Measurements from ENCODE around the gene NPC1. TPM values are rescaled to one million over a fixed set of nuclear protein-coding genes. Genes with fewer than 3 reads are reported as not detected.
A peak's percentile ranks its signal among the peaks of the same experiment; 100 is the strongest.

Gene NPC1
- total RNA-seq, 2 donors from 2014 or later: 27.2 to 27.7 TPM

DNA sequence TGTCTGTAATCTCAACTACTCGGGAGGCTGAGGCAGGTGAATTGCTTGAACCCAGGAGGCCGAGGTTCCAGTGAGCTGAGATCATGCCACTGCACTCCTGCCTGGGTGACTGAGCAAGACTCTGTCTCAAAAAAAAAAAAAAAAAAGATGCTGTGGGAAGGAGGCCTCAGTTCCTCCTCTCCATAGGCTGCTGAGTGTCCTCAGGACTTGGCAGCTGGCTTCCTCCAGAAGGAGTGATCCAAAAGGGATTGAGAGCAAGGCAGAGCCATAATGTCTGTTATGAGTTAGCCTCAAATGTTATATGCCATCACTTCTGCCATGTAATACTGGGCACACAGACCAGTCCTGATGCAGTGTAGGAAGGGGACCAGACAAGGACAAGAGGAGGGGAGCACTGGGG, 6.6 kb upstream of the NPC1 start:
- TF ChIP-seq, protein P1, sequence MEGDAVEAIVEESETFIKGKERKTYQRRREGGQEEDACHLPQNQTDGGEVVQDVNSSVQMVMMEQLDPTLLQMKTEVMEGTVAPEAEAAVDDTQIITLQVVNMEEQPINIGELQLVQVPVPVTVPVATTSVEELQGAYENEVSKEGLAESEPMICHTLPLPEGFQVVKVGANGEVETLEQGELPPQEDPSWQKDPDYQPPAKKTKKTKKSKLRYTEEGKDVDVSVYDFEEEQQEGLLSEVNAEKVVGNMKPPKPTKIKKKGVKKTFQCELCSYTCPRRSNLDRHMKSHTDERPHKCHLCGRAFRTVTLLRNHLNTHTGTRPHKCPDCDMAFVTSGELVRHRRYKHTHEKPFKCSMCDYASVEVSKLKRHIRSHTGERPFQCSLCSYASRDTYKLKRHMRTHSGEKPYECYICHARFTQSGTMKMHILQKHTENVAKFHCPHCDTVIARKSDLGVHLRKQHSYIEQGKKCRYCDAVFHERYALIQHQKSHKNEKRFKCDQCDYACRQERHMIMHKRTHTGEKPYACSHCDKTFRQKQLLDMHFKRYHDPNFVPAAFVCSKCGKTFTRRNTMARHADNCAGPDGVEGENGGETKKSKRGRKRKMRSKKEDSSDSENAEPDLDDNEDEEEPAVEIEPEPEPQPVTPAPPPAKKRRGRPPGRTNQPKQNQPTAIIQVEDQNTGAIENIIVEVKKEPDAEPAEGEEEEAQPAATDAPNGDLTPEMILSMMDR (IDR thresholded peaks at IDR 0.05): no peak
- no peak for TF ChIP-seq POLR2A (IDR thresholded peaks at IDR 0.05)
- Histone ChIP-seq H3K27me3 (no peaks in the 10 kb centered on the region), H3K36me3 (replicated peaks in 1 of 2; ENCODE audit: insufficient read depth in 1 of 2, low read depth in 2 of 2) (no peaks in the 10 kb centered on the region), H3K27ac (no peak overlapping the region), H3K9me3 (no peaks in the 10 kb centered on the region), H3K4me3 (no peak overlapping the region), H3K4me1 (no peaks in the 10 kb centered on the region)
- intact Hi-C loops (cut with DNase I): loop anchor here (10.0 kb wide), 1 partner anchor 58 kb away; no protein-coding TSS in a partner anchor
- ATAC-seq (no peak), DNase-seq (no peak)
- WGBS, 2 donors: 66 to 82% methylated on average over 2 of the region's 2 CpGs

DNA sequence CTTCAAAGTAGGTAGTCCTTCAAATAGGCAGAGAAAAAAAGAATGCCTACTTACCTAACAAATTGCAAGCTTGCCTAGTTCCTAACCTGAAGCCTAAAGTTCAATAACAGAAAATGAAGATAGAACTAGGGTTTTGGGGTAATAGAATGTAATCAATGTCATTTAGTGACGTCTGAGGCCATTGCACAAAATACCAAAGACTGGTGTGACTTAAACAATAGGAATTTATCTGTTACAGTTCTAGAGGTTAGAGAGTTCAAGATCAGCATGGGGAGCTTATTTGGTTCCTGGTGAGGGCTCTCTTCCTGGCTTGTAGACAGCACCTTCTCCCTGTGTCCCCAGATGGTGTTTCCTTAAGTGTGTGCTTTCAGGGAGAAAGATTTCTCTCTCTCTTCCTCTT, 4.7 kb upstream of the NPC1 start:
- DNase-seq: no peak
- no peaks in the 10 kb centered on the region for H3K36me3 ChIP-seq (replicated peaks in 1 of 2; ENCODE audit: insufficient read depth in 1 of 2, low read depth in 2 of 2)
- no peaks in the 10 kb centered on the region for H3K9me3 ChIP-seq
- no peak overlapping the region for H3K4me3 ChIP-seq
- no peak overlapping the region for H3K27ac ChIP-seq
- intact Hi-C loops (cut with DNase I): loop anchor here (10.0 kb wide), 1 partner anchor 56 kb away; no protein-coding TSS in a partner anchor
- TF ChIP-seq, protein P1 (IDR thresholded peaks at IDR 0.05): no peak
- no peak for TF ChIP-seq POLR2A (IDR thresholded peaks at IDR 0.05)
- no peaks in the 10 kb centered on the region for H3K27me3 ChIP-seq
- no peaks in the 10 kb centered on the region for H3K4me1 ChIP-seq
- ATAC-seq: no peak
- 19 to 63% methylated on average over 1 of the region's 1 CpG for whole genome bisulfite sequencing, 2 donors

DNA sequence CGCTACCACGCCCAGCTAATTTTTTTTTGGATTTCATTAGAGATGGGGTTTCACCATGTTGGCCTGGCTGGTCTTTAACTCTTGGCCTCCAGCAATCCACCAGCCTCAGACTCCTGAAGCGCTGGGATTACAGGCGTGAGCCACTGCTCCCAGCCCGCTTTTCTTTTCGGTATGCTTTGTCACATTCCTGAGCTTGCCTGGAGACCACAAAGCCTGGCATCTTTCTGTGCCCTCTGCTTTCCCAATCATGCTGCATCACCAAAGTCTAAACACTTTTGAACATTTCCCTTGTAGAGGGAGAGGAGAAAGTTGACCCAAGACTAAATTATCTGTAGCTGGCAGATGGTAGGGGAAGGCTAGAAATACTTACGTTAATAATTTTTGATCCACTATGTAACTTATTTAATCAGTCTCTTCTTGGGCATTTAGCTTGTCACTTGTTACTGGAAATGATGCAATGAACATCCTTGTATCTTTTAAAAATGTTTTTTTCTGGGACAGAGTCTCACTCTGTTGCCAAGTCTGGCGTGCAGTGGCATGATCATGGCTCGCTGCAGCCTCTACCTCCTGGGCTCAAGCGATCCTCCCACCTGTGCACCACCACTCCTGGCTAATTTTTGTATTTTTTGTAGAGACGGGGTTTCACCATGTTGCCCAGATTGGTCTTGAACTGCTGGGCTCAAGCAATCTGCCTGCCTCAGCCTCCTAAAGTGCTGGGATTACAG, 2.7 kb upstream of the NPC1 start:
- ATAC-seq: no peak
- WGBS, 2 donors: 74 to 77% methylated on average over 10 to 11 of the region's 11 CpGs
- intact Hi-C loops (cut with DNase I): no loop called here
- no peak for DNase-seq
- Histone ChIP-seq H3K4me3 (no peak overlapping the region), H3K27ac (no peak overlapping the region), H3K4me1 (peaks cover 16% of the 10 kb centered on the region), H3K9me3 (no peaks in the 10 kb centered on the region), H3K27me3 (no peaks in the 10 kb centered on the region), H3K36me3 (replicated peaks in 1 of 2; ENCODE audit: insufficient read depth in 1 of 2, low read depth in 2 of 2) (no peaks in the 10 kb centered on the region)
- no peak for TF ChIP-seq POLR2A (IDR thresholded peaks at IDR 0.05)
- TF ChIP-seq, protein P1 (IDR thresholded peaks at IDR 0.05): no peak

DNA sequence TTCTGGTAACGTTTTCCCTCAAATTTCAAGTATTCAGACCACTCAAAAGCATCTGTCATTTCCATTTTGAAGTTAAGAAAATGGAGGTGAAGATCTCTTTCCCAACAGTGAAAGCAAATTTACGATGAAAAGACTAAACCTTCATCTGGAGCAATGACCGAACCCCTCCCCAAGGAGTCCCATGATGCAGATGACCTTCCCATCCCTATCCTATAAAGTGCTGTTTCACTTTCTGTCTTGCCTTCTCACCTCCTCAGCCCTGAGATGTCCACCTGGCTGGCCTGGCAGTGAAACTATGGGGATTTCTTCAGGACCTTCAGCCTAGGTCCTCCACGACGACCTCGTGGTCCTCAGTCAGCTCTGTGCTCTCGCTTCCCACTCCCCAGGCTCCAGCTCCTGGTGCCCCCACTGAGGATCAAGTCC, 925 bp upstream of the NPC1 start:
- 21 to 30% methylated on average over 7 of the region's 7 CpGs for WGBS, 2 donors
- Histone ChIP-seq H3K36me3 (replicated peaks in 1 of 2; ENCODE audit: insufficient read depth in 1 of 2, low read depth in 2 of 2) (no peaks in the 10 kb centered on the region), H3K4me3 (no peak overlapping the region), H3K27ac (peak overlapping the region; percentile 98 to 99 (median 98)), H3K9me3 (no peaks in the 10 kb centered on the region), H3K27me3 (no peaks in the 10 kb centered on the region), H3K4me1 (peaks cover 18% of the 10 kb centered on the region)
- no peak for ATAC-seq
- DNase-seq: peak in 2 of 4 donors; percentile 6 to 20
- intact Hi-C loops (cut with DNase I): no loop called here
- TF ChIP-seq, protein P1 (IDR thresholded peaks at IDR 0.05): peak in 1 of 7 experiments; percentile 15
- no peak for TF ChIP-seq POLR2A (IDR thresholded peaks at IDR 0.05)

DNA sequence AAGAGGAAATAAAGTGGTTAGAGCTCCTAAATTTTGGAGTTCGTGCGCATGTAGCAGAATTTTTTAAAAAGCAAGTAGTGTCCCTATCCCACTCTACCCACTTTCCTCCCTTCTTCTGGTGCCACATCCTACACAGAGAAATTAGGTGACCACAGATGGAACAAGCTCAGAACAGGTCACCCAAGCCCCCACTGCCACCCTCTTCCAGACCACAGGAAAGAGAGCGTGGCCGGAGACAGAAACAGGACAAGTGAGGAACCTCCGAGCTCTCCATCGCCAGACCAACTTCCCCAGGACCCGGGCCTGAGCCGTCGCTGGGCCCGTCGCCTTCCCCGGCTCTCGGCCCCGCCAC, 433 bp downstream of the NPC1 start:
- peaks cover 18% of the 10 kb centered on the region for H3K4me1 ChIP-seq
- H3K9me3 ChIP-seq: no peaks in the 10 kb centered on the region
- no peaks in the 10 kb centered on the region for H3K36me3 ChIP-seq (replicated peaks in 1 of 2; ENCODE audit: insufficient read depth in 1 of 2, low read depth in 2 of 2)
- H3K27me3 ChIP-seq: no peaks in the 10 kb centered on the region
- no peak for TF ChIP-seq POLR2A (IDR thresholded peaks at IDR 0.05)
- TF ChIP-seq, protein P1 (IDR thresholded peaks at IDR 0.05): no peak
- intact Hi-C loops (cut with DNase I): no loop called here
- ATAC-seq (no peak), DNase-seq (no peak)
- peak overlapping the region; percentile 43 to 64 for H3K4me3 ChIP-seq
- WGBS, 2 donors: 0 to 1% methylated on average over 4 to 14 of the region's 14 CpGs
- peak overlapping the region; percentile 98 to 99 (median 98) for H3K27ac ChIP-seq

Measured in body of pancreas (tissue), 4 donors.